ENCODE data around the gene PPP1R8.
A peak's percentile ranks its signal among the peaks of the same experiment; 100 is the strongest.

Gene PPP1R8

GRCh38 chr1:27872059-27872801 is 41.6 kb downstream of the PPP1R8 start, which contains the start of gene THEMIS2:
TSS of gene THEMIS2 (plus strand) at chr1:27872544. CDS start at chr1:27872572, 28 bp downstream.
- peaks cover 7% of the 10 kb centered on the region; the same call in 1 of the 2 replicates for H3K4me1 ChIP-seq (ENCODE audit: insufficient read depth, low read length)
- H3K36me3 ChIP-seq (ENCODE audit: insufficient read depth, low read length): no peaks in the 10 kb centered on the region
- H3K9me3 ChIP-seq (ENCODE audit: control insufficient read depth, insufficient read depth, low read length): no peaks in the 10 kb centered on the region
- peak within 1 kb of the TSS; percentile 82 for H3K9ac ChIP-seq (ENCODE audit: low read depth, low read length)

GRCh38 chr1:27872802-27873551 is 42.4 kb downstream of the PPP1R8 start:
- H3K9me3 ChIP-seq (ENCODE audit: control insufficient read depth, insufficient read depth, low read length): no peaks in the 10 kb centered on the region
- peaks cover 7% of the 10 kb centered on the region; the same call in 1 of the 2 replicates for H3K4me1 ChIP-seq (ENCODE audit: insufficient read depth, low read length)
- peak overlapping the region; percentile 82 for H3K9ac ChIP-seq (ENCODE audit: low read depth, low read length)
- no peaks in the 10 kb centered on the region for H3K36me3 ChIP-seq (ENCODE audit: insufficient read depth, low read length)

- H3K9ac ChIP-seq (ENCODE audit: low read depth, low read length): peak overlapping the region; percentile 82; the same call in 1 of the 2 replicates
- H3K9me3 ChIP-seq (ENCODE audit: control insufficient read depth, insufficient read depth, low read length): no peaks in the 10 kb centered on the region
- H3K36me3 ChIP-seq (ENCODE audit: insufficient read depth, low read length): no peaks in the 10 kb centered on the region
- H3K4me1 ChIP-seq (ENCODE audit: insufficient read depth, low read length): peaks cover 7% of the 10 kb centered on the region; the same call in 1 of the 2 replicates
Observed at GRCh38 chr1:27873671-27874384, 43.2 kb downstream of the PPP1R8 start.

- Histone ChIP-seq H3K9me3 (ENCODE audit: control insufficient read depth, insufficient read depth, low read length) (no peaks in the 10 kb centered on the region), H3K36me3 (ENCODE audit: insufficient read depth, low read length) (no peaks in the 10 kb centered on the region), H3K9ac (ENCODE audit: low read depth, low read length) (no peak overlapping the region), H3K4me1 (ENCODE audit: insufficient read depth, low read length) (no peaks in the 10 kb centered on the region)
Observed at GRCh38 chr1:27876341-27877114, 45.9 kb downstream of the PPP1R8 start.

GRCh38 chr1:27877115-27877416 is 46.5 kb downstream of the PPP1R8 start:
- Histone ChIP-seq H3K4me1 (ENCODE audit: insufficient read depth, low read length) (no peaks in the 10 kb centered on the region), H3K9me3 (ENCODE audit: control insufficient read depth, insufficient read depth, low read length) (no peaks in the 10 kb centered on the region), H3K36me3 (ENCODE audit: insufficient read depth, low read length) (no peaks in the 10 kb centered on the region), H3K9ac (ENCODE audit: low read depth, low read length) (no peak overlapping the region)

GRCh38 chr1:27878039-27878438 is 47.5 kb downstream of the PPP1R8 start:
- H3K4me1 ChIP-seq (ENCODE audit: insufficient read depth, low read length): no peaks in the 10 kb centered on the region
- H3K9ac ChIP-seq (ENCODE audit: low read depth, low read length): no peak overlapping the region
- H3K36me3 ChIP-seq (ENCODE audit: insufficient read depth, low read length): no peaks in the 10 kb centered on the region
- H3K9me3 ChIP-seq (ENCODE audit: control insufficient read depth, insufficient read depth, low read length): no peaks in the 10 kb centered on the region

- Histone ChIP-seq H3K9me3 (ENCODE audit: control insufficient read depth, insufficient read depth, low read length) (no peaks in the 10 kb centered on the region), H3K4me1 (ENCODE audit: insufficient read depth, low read length) (no peaks in the 10 kb centered on the region), H3K9ac (ENCODE audit: low read depth, low read length) (no peak overlapping the region), H3K36me3 (ENCODE audit: insufficient read depth, low read length) (no peaks in the 10 kb centered on the region)
Observed at GRCh38 chr1:27878787-27879335, 48.3 kb downstream of the PPP1R8 start.

- Histone ChIP-seq H3K36me3 (ENCODE audit: insufficient read depth, low read length) (peaks cover 4% of the 10 kb centered on the region; the same call in 1 of the 2 replicates), H3K4me1 (ENCODE audit: insufficient read depth, low read length) (no peaks in the 10 kb centered on the region), H3K9me3 (ENCODE audit: control insufficient read depth, insufficient read depth, low read length) (no peaks in the 10 kb centered on the region), H3K9ac (ENCODE audit: low read depth, low read length) (no peak overlapping the region)
Observed at GRCh38 chr1:27879374-27880082, 48.9 kb downstream of the PPP1R8 start.

- no peaks in the 10 kb centered on the region for H3K9me3 ChIP-seq (ENCODE audit: control insufficient read depth, insufficient read depth, low read length)
- H3K36me3 ChIP-seq (ENCODE audit: insufficient read depth, low read length): peaks cover 4% of the 10 kb centered on the region; the same call in 1 of the 2 replicates
- no peaks in the 10 kb centered on the region for H3K4me1 ChIP-seq (ENCODE audit: insufficient read depth, low read length)
- no peak overlapping the region for H3K9ac ChIP-seq (ENCODE audit: low read depth, low read length)
Observed at GRCh38 chr1:27882543-27882903, 51.9 kb downstream of the PPP1R8 start.

- H3K9ac ChIP-seq (ENCODE audit: low read depth, low read length): no peak overlapping the region
- no peaks in the 10 kb centered on the region for H3K4me1 ChIP-seq (ENCODE audit: insufficient read depth, low read length)
- peaks cover 4% of the 10 kb centered on the region; the same call in 1 of the 2 replicates for H3K36me3 ChIP-seq (ENCODE audit: insufficient read depth, low read length)
- H3K9me3 ChIP-seq (ENCODE audit: control insufficient read depth, insufficient read depth, low read length): no peaks in the 10 kb centered on the region
Observed at GRCh38 chr1:27883536-27883935, 53.0 kb downstream of the PPP1R8 start.

GRCh38 chr1:27884006-27884954 is 53.7 kb downstream of the PPP1R8 start:
- Histone ChIP-seq H3K36me3 (ENCODE audit: insufficient read depth, low read length) (peaks cover 4% of the 10 kb centered on the region; the same call in 1 of the 2 replicates), H3K9ac (ENCODE audit: low read depth, low read length) (no peak overlapping the region), H3K9me3 (ENCODE audit: control insufficient read depth, insufficient read depth, low read length) (no peaks in the 10 kb centered on the region), H3K4me1 (ENCODE audit: insufficient read depth, low read length) (no peaks in the 10 kb centered on the region)

- no peak overlapping the region for H3K9ac ChIP-seq (ENCODE audit: low read depth, low read length)
- no peaks in the 10 kb centered on the region for H3K4me1 ChIP-seq (ENCODE audit: insufficient read depth, low read length)
- peaks cover 8% of the 10 kb centered on the region for H3K36me3 ChIP-seq (ENCODE audit: insufficient read depth, low read length)
- no peaks in the 10 kb centered on the region for H3K9me3 ChIP-seq (ENCODE audit: control insufficient read depth, insufficient read depth, low read length)
Observed at GRCh38 chr1:27885114-27885528, 54.5 kb downstream of the PPP1R8 start.
